ENCODE data around the gene ALDH2. TPM values are rescaled to one million over a fixed set of nuclear protein-coding genes. Genes with fewer than 3 reads are reported as not detected.
"Not testable (repeated sequence)": the region's sequence is repeated elsewhere in the genome, so short reads cannot be mapped to it uniquely, and the experiment has no call there.

Gene ALDH2
- total RNA-seq: 100 to 1,000 TPM; 293 to 382 (median 304) TPM
- long read RNA-seq, donor 1, full-length matches to known transcripts: 879 of 988 reads
- long read RNA-seq, donor 1, partial matches to known transcripts: 53 of 988 reads
- long read RNA-seq, donor 1, other reads (novel, unspliced or antisense): 56 of 988 reads
- long read RNA-seq, donor 2, full-length matches to known transcripts: 560 of 611 reads
- long read RNA-seq, donor 2, partial matches to known transcripts: 26 of 611 reads
- long read RNA-seq, donor 2, other reads (novel, unspliced or antisense): 25 of 611 reads

- TF ChIP-seq, protein P1, sequence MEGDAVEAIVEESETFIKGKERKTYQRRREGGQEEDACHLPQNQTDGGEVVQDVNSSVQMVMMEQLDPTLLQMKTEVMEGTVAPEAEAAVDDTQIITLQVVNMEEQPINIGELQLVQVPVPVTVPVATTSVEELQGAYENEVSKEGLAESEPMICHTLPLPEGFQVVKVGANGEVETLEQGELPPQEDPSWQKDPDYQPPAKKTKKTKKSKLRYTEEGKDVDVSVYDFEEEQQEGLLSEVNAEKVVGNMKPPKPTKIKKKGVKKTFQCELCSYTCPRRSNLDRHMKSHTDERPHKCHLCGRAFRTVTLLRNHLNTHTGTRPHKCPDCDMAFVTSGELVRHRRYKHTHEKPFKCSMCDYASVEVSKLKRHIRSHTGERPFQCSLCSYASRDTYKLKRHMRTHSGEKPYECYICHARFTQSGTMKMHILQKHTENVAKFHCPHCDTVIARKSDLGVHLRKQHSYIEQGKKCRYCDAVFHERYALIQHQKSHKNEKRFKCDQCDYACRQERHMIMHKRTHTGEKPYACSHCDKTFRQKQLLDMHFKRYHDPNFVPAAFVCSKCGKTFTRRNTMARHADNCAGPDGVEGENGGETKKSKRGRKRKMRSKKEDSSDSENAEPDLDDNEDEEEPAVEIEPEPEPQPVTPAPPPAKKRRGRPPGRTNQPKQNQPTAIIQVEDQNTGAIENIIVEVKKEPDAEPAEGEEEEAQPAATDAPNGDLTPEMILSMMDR (IDR thresholded peaks at IDR 0.05): no peak
- intact Hi-C loops (cut with DNase I, micrococcal nuclease): no loop called here
- Histone ChIP-seq H3K4me1 (ENCODE audit: low read depth) (peaks cover 38% of the 10 kb centered on the region), H3K4me3 (peak within 1 kb of the TSS; percentile 51), H3K9me3 (no peaks in the 10 kb centered on the region), H3K36me3 (ENCODE audit: low read depth) (no peaks in the 10 kb centered on the region)
- peak; percentile 90 for ATAC-seq
- peak; percentile 83 to 87 (median 85) for DNase-seq
Observed at GRCh38 chr12:111766608-111767361, at the start of gene ALDH2. ALDH2 (plus strand) TSS chr12:111766933; CDS start chr12:111766983, 50 bp downstream.

GRCh38 chr12:111719316-111719715 is 47.4 kb upstream of the ALDH2 start:
- intact Hi-C loops (cut with DNase I, micrococcal nuclease); ATAC-seq; H3K36me3 ChIP-seq (ENCODE audit: low read depth): not testable (repeated sequence)

DNA sequence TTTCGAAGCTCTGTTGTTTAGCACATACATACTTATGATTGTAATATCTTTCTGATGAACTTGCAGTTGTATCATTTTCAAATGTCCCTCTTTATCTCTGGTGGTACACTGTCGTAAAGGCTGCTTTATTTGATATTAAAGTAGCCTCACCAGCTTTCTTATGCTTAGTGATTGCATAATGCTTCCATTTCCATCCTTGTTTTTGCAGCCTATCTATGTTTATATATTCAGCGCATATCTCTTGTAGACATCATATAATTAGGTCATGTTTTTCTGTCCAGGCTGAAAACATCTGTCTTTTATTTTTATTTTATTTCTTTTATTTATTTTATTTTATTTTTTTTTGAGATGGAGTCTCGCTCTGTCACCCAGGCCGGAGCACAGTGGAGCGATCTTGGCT is 46.3 kb upstream of the ALDH2 start:
- ATAC-seq (no peak), DNase-seq (no peak)
- Histone ChIP-seq H3K4me3 (no peak overlapping the region), H3K9me3 (no peaks in the 10 kb centered on the region), H3K36me3 (ENCODE audit: low read depth) (no peaks in the 10 kb centered on the region), H3K4me1 (ENCODE audit: low read depth) (no peaks in the 10 kb centered on the region)
- TF ChIP-seq, protein P1 (IDR thresholded peaks at IDR 0.05): no peak
- intact Hi-C loops (cut with DNase I, micrococcal nuclease): no loop called here

More at GRCh38 chr12:111719316-111719715, 47.4 kb upstream of the ALDH2 start:
- H3K4me3 ChIP-seq; DNase-seq; H3K9me3 ChIP-seq; H3K4me1 ChIP-seq (ENCODE audit: low read depth): not testable (repeated sequence)

- ATAC-seq; H3K36me3 ChIP-seq (ENCODE audit: low read depth); H3K9me3 ChIP-seq; H3K4me1 ChIP-seq (ENCODE audit: low read depth); H3K4me3 ChIP-seq; intact Hi-C loops (cut with DNase I, micrococcal nuclease); DNase-seq: not testable (repeated sequence)
Observed at GRCh38 chr12:111723646-111724360, 42.9 kb upstream of the ALDH2 start.

- intact Hi-C loops (cut with DNase I, micrococcal nuclease): no loop called here
- DNase-seq (no peak), ATAC-seq (no peak)
- Histone ChIP-seq H3K36me3 (ENCODE audit: low read depth) (no peaks in the 10 kb centered on the region), H3K4me1 (ENCODE audit: low read depth) (no peaks in the 10 kb centered on the region), H3K9me3 (no peaks in the 10 kb centered on the region), H3K4me3 (no peak overlapping the region)
- TF ChIP-seq, protein P1 (IDR thresholded peaks at IDR 0.05): no peak
Observed at GRCh38 chr12:111728795-111729194, 37.9 kb upstream of the ALDH2 start.

DNA sequence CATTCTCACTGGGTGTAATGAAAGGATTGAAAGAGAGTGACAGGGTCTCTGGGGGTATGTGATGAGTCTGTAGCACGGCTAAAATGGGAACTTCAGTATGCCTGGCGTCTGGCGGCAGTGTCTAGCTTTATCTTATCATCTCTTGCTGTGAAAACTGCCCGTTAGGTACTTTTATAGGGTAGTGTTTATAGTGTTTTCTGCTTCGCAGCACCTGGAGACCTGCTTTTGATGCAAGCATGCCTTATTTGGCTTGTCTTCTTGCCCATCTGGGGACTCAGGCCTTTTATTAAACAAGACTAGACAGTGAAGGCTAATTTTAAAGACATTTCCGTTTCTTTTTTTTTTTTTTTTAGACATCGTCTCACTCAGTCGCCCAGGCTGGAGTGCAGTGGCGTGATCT is 36.3 kb upstream of the ALDH2 start:
- TF ChIP-seq, protein P1 (IDR thresholded peaks at IDR 0.05): no peak
- Histone ChIP-seq H3K9me3 (no peaks in the 10 kb centered on the region), H3K4me3 (no peak overlapping the region), H3K4me1 (ENCODE audit: low read depth) (no peaks in the 10 kb centered on the region), H3K36me3 (ENCODE audit: low read depth) (no peaks in the 10 kb centered on the region)
- intact Hi-C loops (cut with DNase I, micrococcal nuclease): no loop called here
- ATAC-seq: no peak
- no peak for DNase-seq
